Suprapubic skin (tissue), 4 donors: Measurements from ENCODE around the gene PRC1. TPM values are rescaled to one million over a fixed set of nuclear protein-coding genes. Genes with fewer than 3 reads are reported as not detected.

Source experiments
- DNase-seq, 2 donors: peaks; one replicate each; pipeline ENCODE4 v3.0.0-alpha.2; 2019; ENCODE audit warnings: low spot score in 2 of 2
- H3K27ac ChIP-seq: fragments of 200-600 bp; sonication (generic); one replicate; pipeline ENCODE4 v1.5.1; 2019
- H3K27me3 ChIP-seq: fragments of 200-600 bp; sonication (generic); one replicate; pipeline ENCODE4 v1.5.1; 2019
- H3K36me3 ChIP-seq: fragments of 200-600 bp; sonication (generic); one replicate; pipeline ENCODE4 v1.5.1; 2019
- H3K4me1 ChIP-seq: fragments of 200-600 bp; sonication (generic); one replicate; pipeline ENCODE4 v1.5.1; 2019
- H3K4me3 ChIP-seq: fragments of 200-600 bp; sonication (generic); one replicate; pipeline ENCODE4 v1.5.1; 2019; ENCODE audit warnings: mild to moderate bottlenecking
- H3K9me3 ChIP-seq: fragments of 200-600 bp; sonication (generic); one replicate; pipeline ENCODE4 v1.5.1; 2019
- EP300 ChIP-seq: sonication (generic); formaldehyde crosslinking; IDR thresholded peaks from one replicate; pipeline ENCODE4 v1.6.1; 2017; ENCODE audit warnings: antibody characterized with exemption
- POLR2A ChIP-seq, 2 donors: fragments of 450-650 bp; IDR thresholded peaks; one replicate each; pipeline ENCODE4 v1.6.1; 2017; ENCODE audit warnings: antibody characterized with exemption in 2 of 2, mild to moderate bottlenecking in 2 of 2, moderate library complexity in 2 of 2
- POLR2AphosphoS5 ChIP-seq, 3 donors: sonication (generic); formaldehyde crosslinking; IDR thresholded peaks; one replicate each; pipeline ENCODE4 v1.6.1; 2017; ENCODE audit warnings: antibody characterized with exemption in 3 of 3
- WGBS: methylation state at CpG from one replicate; pipeline ENCODE4 v1.1.5; 2018; 5-methylcytosine and 5-hydroxymethylcytosine counted together
- total RNA-seq, 4 donors: library from RNA; depleted of rRNA; stranded (reverse); fragments of >200 nt; gene quantifications; one replicate each; pipeline ENCODE4 v1.1.0, GENCODE V29; 2016
- TF ChIP-seq, protein P1 (sequence below), 2 donors: fragments of 200-600 bp in 1 of 2; fragments of 450-650 bp in 1 of 2; sonication (generic) in 1 of 2; IDR thresholded peaks; one replicate each; pipeline ENCODE4 v1.5.1; 2016 to 2019; ENCODE audit warnings: antibody characterized with exemption in 2 of 2, mild to moderate bottlenecking in 1 of 2, moderate library complexity in 1 of 2

Gene PRC1
- total RNA-seq, 4 donors from 2014 or later, result 17.6 to 41.2 (median 34.6) TPM

DNA sequence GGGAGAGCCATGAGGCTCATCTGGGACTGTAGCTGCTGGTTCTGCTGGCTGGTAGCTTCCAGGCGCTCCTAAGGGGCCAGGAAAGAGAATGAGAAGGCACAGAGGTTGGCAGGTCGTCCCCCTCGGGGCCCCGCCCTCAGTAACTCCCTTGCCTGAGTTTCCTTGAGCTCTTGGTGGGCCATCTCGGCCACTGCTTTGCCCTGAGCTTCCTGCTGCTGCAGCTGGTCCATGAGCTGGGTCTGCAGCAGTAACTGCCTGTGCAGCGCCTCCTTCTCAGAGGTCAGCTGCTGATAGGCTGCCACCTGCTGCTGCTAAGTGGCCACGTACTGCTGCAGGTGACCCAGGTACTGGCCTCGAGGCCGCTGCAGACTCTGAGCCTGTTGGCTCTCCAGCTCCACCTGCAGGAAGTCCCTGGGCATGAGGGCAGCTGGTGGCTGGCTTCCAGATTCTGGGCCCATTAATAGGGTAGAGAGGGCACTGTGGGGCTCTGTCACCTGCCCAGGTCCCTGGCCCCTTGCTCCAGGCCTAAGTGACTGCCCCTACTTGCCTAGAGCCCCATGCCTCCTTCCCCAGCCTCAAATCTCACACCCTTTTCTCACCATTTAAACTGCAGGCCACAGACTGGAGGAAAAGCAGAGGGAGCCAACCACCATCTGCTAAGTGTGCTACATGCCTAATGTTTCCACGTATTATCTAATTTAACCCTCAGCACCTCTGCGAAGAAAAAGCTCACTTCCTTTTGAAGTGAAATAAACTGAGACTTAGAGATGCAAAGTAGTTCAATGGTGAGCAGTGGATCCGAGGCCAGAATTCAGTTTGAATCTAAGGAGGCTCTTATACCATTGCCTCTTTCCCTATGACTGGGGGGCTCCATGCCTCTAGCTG, 38.8 kb upstream of the PRC1 start:
- H3K27ac ChIP-seq, result no peak overlapping the region
- 65% methylated on average over 8 of the region's 12 CpGs for WGBS
- peak; percentile 66 to 82 for DNase-seq
- H3K4me3 ChIP-seq, result no peak overlapping the region
- H3K9me3 ChIP-seq, result no peaks in the 10 kb centered on the region
- no peaks in the 10 kb centered on the region for H3K27me3 ChIP-seq
- no peaks in the 10 kb centered on the region for H3K4me1 ChIP-seq
- no peak for TF ChIP-seq POLR2A (IDR thresholded peaks at IDR 0.05)
- TF ChIP-seq, protein P1, sequence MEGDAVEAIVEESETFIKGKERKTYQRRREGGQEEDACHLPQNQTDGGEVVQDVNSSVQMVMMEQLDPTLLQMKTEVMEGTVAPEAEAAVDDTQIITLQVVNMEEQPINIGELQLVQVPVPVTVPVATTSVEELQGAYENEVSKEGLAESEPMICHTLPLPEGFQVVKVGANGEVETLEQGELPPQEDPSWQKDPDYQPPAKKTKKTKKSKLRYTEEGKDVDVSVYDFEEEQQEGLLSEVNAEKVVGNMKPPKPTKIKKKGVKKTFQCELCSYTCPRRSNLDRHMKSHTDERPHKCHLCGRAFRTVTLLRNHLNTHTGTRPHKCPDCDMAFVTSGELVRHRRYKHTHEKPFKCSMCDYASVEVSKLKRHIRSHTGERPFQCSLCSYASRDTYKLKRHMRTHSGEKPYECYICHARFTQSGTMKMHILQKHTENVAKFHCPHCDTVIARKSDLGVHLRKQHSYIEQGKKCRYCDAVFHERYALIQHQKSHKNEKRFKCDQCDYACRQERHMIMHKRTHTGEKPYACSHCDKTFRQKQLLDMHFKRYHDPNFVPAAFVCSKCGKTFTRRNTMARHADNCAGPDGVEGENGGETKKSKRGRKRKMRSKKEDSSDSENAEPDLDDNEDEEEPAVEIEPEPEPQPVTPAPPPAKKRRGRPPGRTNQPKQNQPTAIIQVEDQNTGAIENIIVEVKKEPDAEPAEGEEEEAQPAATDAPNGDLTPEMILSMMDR (IDR thresholded peaks at IDR 0.05), result peak; percentile 19 to 83
- no peaks in the 10 kb centered on the region for H3K36me3 ChIP-seq

- Histone ChIP-seq H3K36me3 (no peaks in the 10 kb centered on the region), H3K4me3 (no peak overlapping the region), H3K4me1 (no peaks in the 10 kb centered on the region), H3K27ac (no peak overlapping the region), H3K27me3 (no peaks in the 10 kb centered on the region), H3K9me3 (no peaks in the 10 kb centered on the region)
- 85% methylated on average over 10 of the region's 10 CpGs for WGBS
- no peak for TF ChIP-seq POLR2AphosphoS5 (IDR thresholded peaks at IDR 0.05)
- no peak for TF ChIP-seq EP300
- TF ChIP-seq POLR2A (IDR thresholded peaks at IDR 0.05), result no peak
- TF ChIP-seq, protein P1 (IDR thresholded peaks at IDR 0.05), result no peak
- DNase-seq, result no peak
Observed at GRCh38 chr15:91031796-91032195, 37.5 kb upstream of the PRC1 start.

DNA sequence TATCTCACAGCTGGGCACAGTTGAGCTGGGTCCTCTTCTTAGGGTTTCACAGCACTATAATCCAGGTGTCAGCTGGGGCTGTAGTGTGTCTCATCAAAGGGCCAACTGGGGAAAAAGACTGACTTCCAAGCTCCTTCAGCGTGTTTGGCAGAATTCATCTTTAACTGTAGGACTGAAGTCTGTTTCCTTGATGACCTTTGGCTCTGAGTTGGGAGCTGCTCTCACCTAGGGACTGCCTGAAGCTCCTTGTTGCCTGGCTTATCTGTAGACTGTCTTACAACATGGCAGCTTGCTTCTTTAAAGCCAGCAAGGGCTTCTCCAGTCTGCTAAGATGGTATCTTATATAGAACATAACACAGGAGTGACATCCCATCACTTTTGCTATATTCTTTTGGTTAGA, 33.3 kb upstream of the PRC1 start:
- DNase-seq, result peak in 1 of 2 donors; percentile 5
- no peaks in the 10 kb centered on the region for H3K4me1 ChIP-seq
- no peaks in the 10 kb centered on the region for H3K9me3 ChIP-seq
- 54% methylated on average over 1 of the region's 1 CpG for WGBS
- TF ChIP-seq POLR2AphosphoS5 (IDR thresholded peaks at IDR 0.05) (no peak), POLR2A (IDR thresholded peaks at IDR 0.05) (no peak), EP300 (no peak)
- TF ChIP-seq, protein P1 (IDR thresholded peaks at IDR 0.05), result no peak
- H3K27me3 ChIP-seq, result no peaks in the 10 kb centered on the region
- H3K4me3 ChIP-seq, result no peak overlapping the region
- H3K27ac ChIP-seq, result no peak overlapping the region
- H3K36me3 ChIP-seq, result no peaks in the 10 kb centered on the region

- H3K4me3 ChIP-seq, result no peak overlapping the region
- TF ChIP-seq EP300, result no peak
- TF ChIP-seq POLR2AphosphoS5 (IDR thresholded peaks at IDR 0.05), result no peak
- TF ChIP-seq POLR2A (IDR thresholded peaks at IDR 0.05), result no peak
- TF ChIP-seq, protein P1 (IDR thresholded peaks at IDR 0.05), result no peak
- WGBS, result 89% methylated on average over 7 of the region's 7 CpGs
- H3K4me1 ChIP-seq, result peaks cover 23% of the 10 kb centered on the region
- H3K36me3 ChIP-seq, result no peaks in the 10 kb centered on the region
- no peaks in the 10 kb centered on the region for H3K9me3 ChIP-seq
- no peak overlapping the region for H3K27ac ChIP-seq
- no peaks in the 10 kb centered on the region for H3K27me3 ChIP-seq
- DNase-seq, result no peak
Observed at GRCh38 chr15:91023720-91024119, 29.4 kb upstream of the PRC1 start.

DNA sequence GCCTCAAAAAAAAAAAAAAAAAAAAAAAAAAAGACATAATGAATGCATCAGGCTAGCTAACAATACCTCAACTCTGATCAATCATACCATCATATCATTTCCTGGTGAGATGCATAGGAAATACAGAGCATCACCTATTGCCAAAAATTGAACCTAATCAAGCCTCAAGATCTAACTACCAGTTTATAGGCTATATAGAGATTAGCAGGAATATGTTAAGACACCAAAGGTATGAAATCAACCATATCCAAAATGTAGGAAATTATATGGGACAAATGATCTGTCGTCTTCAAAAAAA, 28.4 kb upstream of the PRC1 start:
- peaks cover 23% of the 10 kb centered on the region for H3K4me1 ChIP-seq
- WGBS, result 20% methylated on average over 1 of the region's 1 CpG
- H3K4me3 ChIP-seq, result peak overlapping the region; percentile 90
- no peaks in the 10 kb centered on the region for H3K27me3 ChIP-seq
- TF ChIP-seq, protein P1 (IDR thresholded peaks at IDR 0.05), result no peak
- TF ChIP-seq POLR2A (IDR thresholded peaks at IDR 0.05), result no peak
- TF ChIP-seq EP300, result no peak
- no peak for TF ChIP-seq POLR2AphosphoS5 (IDR thresholded peaks at IDR 0.05)
- peak overlapping the region; percentile 77 for H3K27ac ChIP-seq
- H3K36me3 ChIP-seq, result peaks cover 2% of the 10 kb centered on the region
- DNase-seq, result no peak
- no peaks in the 10 kb centered on the region for H3K9me3 ChIP-seq
